C4-2B (cell line): Measurements from ENCODE around the gene RCHY1.
"Not testable (repeated sequence)": the region's sequence is repeated elsewhere in the genome, so short reads cannot be mapped to it uniquely, and the experiment has no call there.

Experiments
- H3K27ac ChIP-seq: fragments of 450-650 bp; 2 replicates; pipeline ENCODE4 v1.5.1; 2017
- ZFX ChIP-seq: fragments of 450-650 bp; IDR thresholded peaks from 2 replicates; pipeline ENCODE4 v1.6.1; 2017
- TF ChIP-seq, protein P1 (sequence below): fragments of 450-650 bp; conservative IDR thresholded peaks from 2 replicates; pipeline ENCODE4 v1.5.1; 2017; ENCODE audit warnings: mild to moderate bottlenecking

The RCHY1 gene

DNA sequence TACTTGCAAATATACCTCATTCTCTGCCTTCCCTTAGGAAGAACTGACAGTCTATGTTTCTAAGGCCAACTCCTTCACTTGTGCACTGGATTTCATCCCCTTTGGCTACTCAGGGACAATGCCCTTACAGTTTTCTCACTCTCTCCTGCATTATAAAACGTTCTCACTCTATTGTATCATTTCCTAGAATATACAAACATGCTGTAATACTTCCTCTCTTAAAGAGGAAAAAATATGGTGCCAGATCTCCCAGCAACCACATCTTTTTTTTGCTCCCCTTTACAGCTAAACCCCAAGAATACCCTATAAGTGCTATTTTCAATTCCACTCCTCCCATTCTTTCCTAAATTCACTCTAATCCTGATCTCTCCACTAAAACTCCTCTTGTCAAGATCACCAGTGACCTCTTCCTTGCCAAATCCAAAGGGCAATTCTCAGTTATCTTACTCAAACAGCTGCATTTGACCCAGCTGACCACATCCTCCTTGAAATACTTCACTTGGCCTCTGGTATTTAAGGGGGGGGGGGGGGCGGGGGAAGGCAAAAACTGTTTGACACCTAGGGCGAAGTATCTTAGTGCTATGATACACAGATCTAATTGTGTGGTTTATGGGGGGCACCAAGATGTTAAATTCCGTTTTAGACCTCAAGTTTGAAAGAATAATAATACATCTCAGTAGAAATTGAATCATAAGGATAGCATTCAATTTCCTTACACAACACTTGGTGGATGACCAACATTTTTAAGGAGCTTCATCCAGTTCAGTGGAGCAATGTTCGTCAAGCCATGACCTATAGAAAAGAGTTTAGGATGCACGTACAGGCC is 1.6 kb downstream of the RCHY1 start:
- H3K27ac ChIP-seq = no peak overlapping the region
- TF ChIP-seq, protein P1, sequence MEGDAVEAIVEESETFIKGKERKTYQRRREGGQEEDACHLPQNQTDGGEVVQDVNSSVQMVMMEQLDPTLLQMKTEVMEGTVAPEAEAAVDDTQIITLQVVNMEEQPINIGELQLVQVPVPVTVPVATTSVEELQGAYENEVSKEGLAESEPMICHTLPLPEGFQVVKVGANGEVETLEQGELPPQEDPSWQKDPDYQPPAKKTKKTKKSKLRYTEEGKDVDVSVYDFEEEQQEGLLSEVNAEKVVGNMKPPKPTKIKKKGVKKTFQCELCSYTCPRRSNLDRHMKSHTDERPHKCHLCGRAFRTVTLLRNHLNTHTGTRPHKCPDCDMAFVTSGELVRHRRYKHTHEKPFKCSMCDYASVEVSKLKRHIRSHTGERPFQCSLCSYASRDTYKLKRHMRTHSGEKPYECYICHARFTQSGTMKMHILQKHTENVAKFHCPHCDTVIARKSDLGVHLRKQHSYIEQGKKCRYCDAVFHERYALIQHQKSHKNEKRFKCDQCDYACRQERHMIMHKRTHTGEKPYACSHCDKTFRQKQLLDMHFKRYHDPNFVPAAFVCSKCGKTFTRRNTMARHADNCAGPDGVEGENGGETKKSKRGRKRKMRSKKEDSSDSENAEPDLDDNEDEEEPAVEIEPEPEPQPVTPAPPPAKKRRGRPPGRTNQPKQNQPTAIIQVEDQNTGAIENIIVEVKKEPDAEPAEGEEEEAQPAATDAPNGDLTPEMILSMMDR = no peak
- no peak for TF ChIP-seq ZFX

DNA sequence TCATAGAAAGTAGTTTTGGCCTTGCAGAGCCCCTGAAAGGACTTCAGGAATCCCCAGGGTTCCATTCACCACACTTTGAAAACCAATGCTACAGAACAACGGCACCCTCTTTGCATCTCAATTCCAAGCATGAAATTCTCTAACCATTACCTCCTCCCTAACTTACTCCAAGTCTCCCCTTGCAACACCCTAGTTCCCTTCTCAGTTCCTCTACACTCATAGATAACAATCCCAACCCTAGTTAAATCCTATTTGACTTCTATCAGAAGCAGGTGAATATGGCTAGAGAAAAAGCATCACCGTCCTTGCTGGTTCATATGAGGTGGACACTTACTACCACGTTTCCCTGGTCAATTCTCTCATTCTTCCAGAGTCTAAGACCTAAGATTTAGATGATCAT is 2.4 kb downstream of the RCHY1 start:
- TF ChIP-seq, protein P1 = no peak
- TF ChIP-seq ZFX = no peak
- no peak overlapping the region for H3K27ac ChIP-seq

DNA sequence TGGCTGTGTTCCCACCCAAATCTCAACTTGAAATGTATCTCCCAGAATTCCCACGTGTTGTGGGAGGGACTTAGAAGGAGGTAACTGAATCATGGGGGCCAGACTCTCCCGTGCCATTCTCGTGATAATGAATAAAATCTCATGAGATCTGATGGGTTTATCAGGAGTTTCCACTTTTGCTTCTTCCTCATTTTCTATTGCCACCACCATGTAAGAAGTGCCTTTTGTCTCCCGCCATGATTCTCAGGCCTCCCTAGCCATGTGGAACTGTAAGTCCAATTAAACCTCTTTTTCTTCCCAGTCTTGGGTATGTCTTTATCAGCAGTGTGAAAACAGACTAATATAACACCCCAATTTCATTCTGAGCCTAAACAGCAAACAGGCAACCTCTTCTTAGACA is 4.6 kb downstream of the RCHY1 start:
- not testable (repeated sequence) for H3K27ac ChIP-seq

DNA sequence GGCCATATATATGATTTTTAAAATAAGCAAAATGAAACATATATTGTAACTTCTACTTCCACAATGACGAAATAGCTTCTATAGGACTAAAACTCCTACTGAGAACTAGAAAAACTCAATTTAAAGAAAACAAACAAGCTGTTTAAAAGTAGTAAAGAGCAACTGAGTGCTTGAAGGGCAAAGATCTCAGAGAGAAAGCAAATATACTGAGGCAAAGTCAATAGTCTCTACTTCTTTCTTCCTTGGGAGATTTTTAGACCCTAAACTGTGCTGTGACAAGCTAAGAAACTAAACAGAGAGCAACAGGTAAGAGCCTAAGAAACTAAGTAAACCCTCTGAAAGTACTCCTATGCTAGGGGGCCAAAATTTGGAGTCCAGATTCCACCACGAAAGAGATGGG is 8.6 kb downstream of the RCHY1 start:
- TF ChIP-seq, protein P1 = no peak
- no peak for TF ChIP-seq ZFX
- no peak overlapping the region for H3K27ac ChIP-seq

DNA sequence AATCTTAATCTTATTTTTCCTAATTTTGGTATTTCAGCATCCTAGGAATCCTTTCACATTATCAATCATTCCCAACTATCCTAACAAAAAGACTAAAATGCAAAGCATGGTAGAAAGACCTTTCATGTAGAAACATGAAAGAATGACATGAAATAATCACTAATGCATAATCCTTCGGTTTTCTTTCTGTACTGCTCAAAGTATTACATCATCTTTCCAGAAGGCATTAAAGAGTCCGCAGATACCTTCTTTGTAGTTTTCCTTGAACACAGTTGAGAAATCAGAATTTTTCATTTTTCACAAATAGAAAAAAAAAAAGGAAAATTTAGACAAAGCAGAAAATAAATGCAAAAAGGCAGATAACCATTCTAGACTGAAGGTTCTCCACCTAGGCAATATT is 11.5 kb downstream of the RCHY1 start:
- TF ChIP-seq, protein P1 = no peak
- no peak for TF ChIP-seq ZFX

DNA sequence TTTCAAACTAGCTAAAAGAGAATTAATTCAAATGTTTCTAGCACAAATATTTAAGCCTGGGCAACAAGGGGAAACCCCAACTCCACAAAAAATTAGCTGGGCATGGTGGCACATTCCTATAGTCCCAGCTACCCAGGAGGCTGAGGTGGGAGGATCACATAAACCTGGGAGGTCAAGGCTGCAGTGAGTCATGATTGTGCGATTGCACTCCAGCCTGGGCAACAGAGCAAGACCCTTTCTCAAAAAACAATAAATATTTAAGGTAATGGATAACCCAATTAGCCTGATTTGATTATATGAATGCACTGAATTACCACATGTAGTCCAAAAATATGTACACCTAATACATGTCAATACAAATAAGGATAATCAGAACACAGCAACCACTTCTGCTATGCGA is 14.3 kb downstream of the RCHY1 start:
- H3K27ac ChIP-seq = no peak overlapping the region
- no peak for TF ChIP-seq ZFX
- TF ChIP-seq, protein P1 = no peak

More for the DNA sequence above, 11.5 kb downstream of the RCHY1 start:
- no peak overlapping the region for H3K27ac ChIP-seq

DNA sequence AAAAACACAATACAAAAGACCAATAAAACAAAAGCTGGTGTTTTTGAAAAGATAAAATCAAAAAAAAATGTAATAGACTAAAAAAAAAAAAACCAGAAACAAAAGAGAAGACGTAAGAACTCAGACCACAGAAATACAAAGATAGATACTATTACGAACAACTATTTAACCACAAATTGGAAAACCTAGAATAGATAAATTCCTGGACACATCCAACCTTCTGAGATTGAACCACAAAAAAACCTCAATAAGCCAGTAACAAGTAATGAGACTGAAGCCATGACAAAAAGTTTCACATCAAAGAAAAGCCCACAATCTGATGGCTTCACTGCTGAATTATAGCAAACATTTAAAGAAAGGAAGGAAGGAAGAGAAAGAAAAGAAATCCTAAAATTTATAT is 16.2 kb downstream of the RCHY1 start:
- TF ChIP-seq, protein P1 = no peak
- no peak for TF ChIP-seq ZFX
- H3K27ac ChIP-seq = no peak overlapping the region

DNA sequence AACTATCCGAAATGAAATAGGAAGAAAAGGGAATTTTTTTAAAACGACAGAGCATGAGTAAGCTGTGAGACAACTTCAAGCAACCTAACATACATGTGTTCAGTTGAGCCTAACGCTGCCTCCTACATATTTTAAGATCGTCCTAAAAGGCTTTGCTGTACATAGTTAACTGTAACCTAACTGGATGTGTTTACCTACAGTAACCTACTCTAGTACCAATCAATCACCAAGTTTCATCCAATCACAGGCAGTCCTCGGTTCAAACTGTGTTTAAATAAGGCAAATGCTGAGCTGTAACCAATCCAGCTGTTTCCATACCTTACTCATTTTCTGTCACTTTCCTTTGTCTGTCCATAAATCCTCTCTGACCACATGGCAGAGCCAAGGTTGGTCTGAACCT is 17.1 kb downstream of the RCHY1 start:
- H3K27ac ChIP-seq = no peak overlapping the region
- TF ChIP-seq ZFX = no peak
- TF ChIP-seq, protein P1 = no peak
